Calu3 (cell line): ENCODE results near the gene PHACTR4. TPM values are rescaled to one million over a fixed set of nuclear protein-coding genes. Genes with fewer than 3 reads are reported as not detected.

Source experiments
- BruUV-seq: library from RNA; stranded (reverse); fragments of 400-500 nt; replicated peaks from 2 replicates; lab custom pipeline; 2021; lab: Mats Ljungman, UMichigan
- CTCF ChIA-PET: fragments of 300-600 bp; sonication (Branson Sonifier 250); formaldehyde crosslinking; loops from one replicate; lab custom pipeline; 2022; ENCODE audit warnings: antibody characterized with exemption; lab: Charles Lee
- DNase-seq: peaks from one replicate; pipeline ENCODE4 v3.0.0; 2022
- H3K27ac Mint-ChIP-seq: one replicate; pipeline ENCODE4 v1.8.0; 2022; ENCODE audit warnings: mixed read lengths; ENCODE audit not compliant: unreplicated experiment
- H3K27me3 Mint-ChIP-seq: one replicate; pipeline ENCODE4 v1.8.0; 2022; ENCODE audit warnings: mixed read lengths; ENCODE audit not compliant: unreplicated experiment
- H3K36me3 Mint-ChIP-seq: one replicate; pipeline ENCODE4 v1.8.0; 2022; ENCODE audit warnings: mild to moderate bottlenecking, moderate library complexity, mixed read lengths; ENCODE audit not compliant: insufficient read depth, unreplicated experiment
- H3K4me1 Mint-ChIP-seq: one replicate; pipeline ENCODE4 v1.8.0; 2022; ENCODE audit warnings: mild to moderate bottlenecking, low read depth, mixed read lengths; ENCODE audit not compliant: unreplicated experiment
- H3K4me3 Mint-ChIP-seq: one replicate; pipeline ENCODE4 v1.8.0; 2022; ENCODE audit warnings: mild to moderate bottlenecking, low read depth, moderate library complexity, mixed read lengths; ENCODE audit not compliant: unreplicated experiment
- H3K9me3 Mint-ChIP-seq: one replicate; pipeline ENCODE4 v1.8.0; 2022; ENCODE audit warnings: low read depth, mixed read lengths; ENCODE audit not compliant: unreplicated experiment
- CTCF ChIP-seq: fragments of 200-600 bp; IDR thresholded peaks from one replicate; pipeline ENCODE4 v1.8.0; 2022; ENCODE audit warnings: antibody characterized with exemption; ENCODE audit not compliant: unreplicated experiment
- intact Hi-C: fragments of 100-400 bp; cut with micrococcal nuclease; formaldehyde crosslinking; loops from one replicate; pipeline ENCODE4 v1.10.0; 2022; ENCODE audit not compliant: unreplicated experiment
- total RNA-seq: library from RNA; stranded (reverse); gene quantifications from 2 replicates; pipeline ENCODE4 v1.2.3, GENCODE V29; 2022

PHACTR4 gene
- total RNA-seq, 1 experiment from 2014 or later, result 58.7 TPM

- H3K4me1 Mint-ChIP-seq, result peaks cover 30% of the 10 kb centered on the region
- H3K27ac Mint-ChIP-seq, result peak overlapping the region; percentile 98
- peaks cover 70% of the 10 kb centered on the region for H3K36me3 Mint-ChIP-seq
- no peaks in the 10 kb centered on the region for H3K9me3 Mint-ChIP-seq
- CTCF ChIA-PET, result no interaction called here
- H3K4me3 Mint-ChIP-seq, result peak overlapping the region; percentile 96
- intact Hi-C loops, result loop anchor here (5.0 to 10.0 kb wide), 3 partner anchors 75 to 262 kb away; no protein-coding TSS in a partner anchor
- BruUV-seq, result no TSS peak
- H3K27me3 Mint-ChIP-seq, result no peaks in the 10 kb centered on the region
- no peak for TF ChIP-seq CTCF
- no peak for DNase-seq
These were observed 137.3 kb downstream of the PHACTR4 start for GRCh38 chr1:28506907-28507246.

GRCh38 chr1:28507247-28507645 lies 137.7 kb downstream of the PHACTR4 start:
- Mint-ChIP-seq H3K27me3 (no peaks in the 10 kb centered on the region), H3K4me1 (peaks cover 28% of the 10 kb centered on the region), H3K36me3 (peaks cover 73% of the 10 kb centered on the region), H3K4me3 (peak overlapping the region; percentile 96), H3K9me3 (no peaks in the 10 kb centered on the region), H3K27ac (peak overlapping the region; percentile 98)
- CTCF ChIA-PET, result no interaction called here
- intact Hi-C loops, result loop anchor here (5.0 to 10.0 kb wide), 3 partner anchors 75 to 262 kb away; no protein-coding TSS in a partner anchor
- DNase-seq, result no peak
- TF ChIP-seq CTCF, result no peak
- no TSS peak for BruUV-seq

GRCh38 chr1:28507646-28508434 lies 138.3 kb downstream of the PHACTR4 start:
- Mint-ChIP-seq H3K4me1 (peaks cover 33% of the 10 kb centered on the region), H3K27me3 (no peaks in the 10 kb centered on the region), H3K9me3 (no peaks in the 10 kb centered on the region), H3K36me3 (peaks cover 79% of the 10 kb centered on the region), H3K27ac (peak overlapping the region; percentile 98), H3K4me3 (peak overlapping the region; percentile 96)
- intact Hi-C loops, result loop anchor here (5.0 to 10.0 kb wide), 3 partner anchors 74 to 263 kb away; no protein-coding TSS in a partner anchor
- no TSS peak for BruUV-seq
- no peak for DNase-seq
- CTCF ChIA-PET, result interaction anchor here (1.0 kb wide), 1 partner anchor 95 kb away, joined by 3 read pairs; no protein-coding TSS in a partner anchor
- TF ChIP-seq CTCF, result no peak

- Mint-ChIP-seq H3K27me3 (no peaks in the 10 kb centered on the region), H3K27ac (peak overlapping the region; percentile 98), H3K4me3 (peak overlapping the region; percentile 96), H3K4me1 (peaks cover 33% of the 10 kb centered on the region), H3K9me3 (no peaks in the 10 kb centered on the region), H3K36me3 (peaks cover 85% of the 10 kb centered on the region)
- intact Hi-C loops, result loop anchor here (5.0 to 10.0 kb wide), 3 partner anchors 74 to 264 kb away; no protein-coding TSS in a partner anchor
- DNase-seq, result no peak
- TF ChIP-seq CTCF, result no peak
- no TSS peak for BruUV-seq
- CTCF ChIA-PET, result interaction anchor here (1.0 kb wide), 1 partner anchor 94 kb away, joined by 3 read pairs; no protein-coding TSS in a partner anchor
These were observed 138.9 kb downstream of the PHACTR4 start for GRCh38 chr1:28508435-28508754.
